Mesendoderm (in vitro differentiated cells): Measurements from ENCODE around the gene SLC25A22.
A peak's percentile ranks its signal among the peaks of the same experiment; 100 is the strongest.

Experiments
- DNase-seq: peaks from one replicate; pipeline ENCODE4 v3.0.0; 2013
- H2AK5ac ChIP-seq: 2 replicates; pipeline ENCODE4 v1.6.1; 2013; ENCODE audit warnings: low read length, inconsistent platforms
- H2BK120ac ChIP-seq: 2 replicates; pipeline ENCODE4 v1.6.1; 2013; ENCODE audit warnings: low read depth, mild to moderate bottlenecking, low read length, moderate library complexity, mixed read lengths
- H2BK15ac ChIP-seq: replicated peaks from 2 replicates; pipeline ENCODE4 v1.6.1; 2013; ENCODE audit warnings: low read depth, mild to moderate bottlenecking, moderate library complexity
- H2BK5ac ChIP-seq: 2 replicates; pipeline ENCODE4 v1.6.1; 2013; ENCODE audit warnings: low read length, inconsistent platforms
- H3K18ac ChIP-seq: 2 replicates; pipeline ENCODE4 v1.6.1; 2013; ENCODE audit warnings: mild to moderate bottlenecking, low read length, mixed read lengths
- H3K23ac ChIP-seq: one replicate; pipeline ENCODE4 v1.6.1; 2013; ENCODE audit warnings: low read length
- H3K27ac ChIP-seq: 2 replicates; pipeline ENCODE4 v1.5.1; 2013; ENCODE audit warnings: low read depth, mild to moderate bottlenecking, inconsistent platforms, low read length, moderate library complexity
- H3K27me3 ChIP-seq: 2 replicates; pipeline ENCODE4 v1.6.1; 2013; ENCODE audit warnings: low read length, control low read depth, mild to moderate bottlenecking, inconsistent platforms; ENCODE audit not compliant: insufficient read depth, poor library complexity
- H3K36me3 ChIP-seq: 2 replicates; pipeline ENCODE4 v1.6.1; 2013; ENCODE audit warnings: low read length, inconsistent platforms; ENCODE audit not compliant: control insufficient read depth, insufficient read depth
- H3K4ac ChIP-seq: one replicate; pipeline ENCODE4 v1.6.1; 2013; ENCODE audit warnings: low read depth, mild to moderate bottlenecking, low read length, moderate library complexity
- H3K4me1 ChIP-seq: 2 replicates; pipeline ENCODE4 v1.6.1; 2013; ENCODE audit warnings: low read depth, low read length, inconsistent platforms; ENCODE audit not compliant: control insufficient read depth
- H3K4me2 ChIP-seq: 2 replicates; pipeline ENCODE4 v1.6.1; 2013; ENCODE audit warnings: low read length
- H3K4me3 ChIP-seq: 2 replicates; pipeline ENCODE4 v1.5.1; 2013; ENCODE audit warnings: mild to moderate bottlenecking, low read length
- H3K56ac ChIP-seq: one replicate; pipeline ENCODE4 v1.6.1; 2013; ENCODE audit warnings: low read length
- H3K79me1 ChIP-seq: 2 replicates; pipeline ENCODE4 v1.6.1; 2013; ENCODE audit warnings: low read length, inconsistent platforms
- H3K79me2 ChIP-seq: 2 replicates; pipeline ENCODE4 v1.6.1; 2013; ENCODE audit warnings: mild to moderate bottlenecking, low read length; ENCODE audit not compliant: control insufficient read depth, insufficient read depth
- H3K9ac ChIP-seq: 2 replicates; pipeline ENCODE4 v1.6.1; 2013; ENCODE audit warnings: low read length, inconsistent platforms
- H4K5ac ChIP-seq: one replicate; pipeline ENCODE4 v1.6.1; 2013; ENCODE audit warnings: low read length
- H4K8ac ChIP-seq: one replicate; pipeline ENCODE4 v1.6.1; 2013; ENCODE audit warnings: low read depth, mild to moderate bottlenecking, control low read depth, low read length, moderate library complexity
- WGBS: extraction: QIAGEN DNeasy Blood & Tissue Kit; methylation state at CpG from one replicate; pipeline ENCODE4 v1.1.7; 2013; ENCODE audit warnings: low lambda C conversion rate, missing lambda C conversion rate; ENCODE audit not compliant: insufficient coverage; ENCODE audit errors: extremely low coverage; 5-methylcytosine and 5-hydroxymethylcytosine counted together

The SLC25A22 gene

GRCh38 chr11:773830-774229 is 24.3 kb downstream of the SLC25A22 start:
- Histone ChIP-seq H2AK5ac (no peak overlapping the region), H3K4me1 (no peaks in the 10 kb centered on the region), H3K27ac (no peak overlapping the region), H2BK120ac (no peak overlapping the region), H3K56ac (no peak overlapping the region), H3K4ac (no peak overlapping the region), H3K79me2 (peaks cover 22% of the 10 kb centered on the region), H3K79me1 (peaks cover 13% of the 10 kb centered on the region), H3K4me2 (no peak overlapping the region), H3K36me3 (peaks cover 2% of the 10 kb centered on the region), H3K9ac (no peak overlapping the region), H3K4me3 (no peak overlapping the region), H3K18ac (no peak overlapping the region), H3K23ac (no peak overlapping the region), H4K5ac (no peak overlapping the region), H4K8ac (no peak overlapping the region), H3K27me3 (no peaks in the 10 kb centered on the region), H2BK5ac (no peak overlapping the region), H2BK15ac (no peak overlapping the region)
- WGBS: no CpG with 5 or more reads among the region's 9 CpGs
- no peak for DNase-seq

DNA sequence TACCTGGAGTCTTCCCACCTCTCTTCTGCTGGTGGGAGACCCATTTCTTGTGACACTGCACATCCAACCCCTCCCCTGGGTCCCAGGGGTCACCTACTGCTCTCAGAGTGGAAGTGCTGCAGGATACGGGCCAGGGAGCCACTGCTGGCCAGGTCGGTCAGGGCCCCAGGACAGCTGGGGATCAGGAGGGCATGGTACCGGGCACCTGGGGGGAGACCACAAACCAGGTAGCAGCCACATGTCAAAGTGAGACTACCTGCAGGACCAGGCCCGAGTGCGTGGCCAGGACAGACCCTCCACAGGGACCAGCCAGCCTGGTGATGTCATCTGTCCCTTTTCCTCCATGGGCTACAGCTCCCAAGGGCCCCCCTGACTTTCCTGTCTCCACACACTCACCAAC is 24.7 kb downstream of the SLC25A22 start:
- no peak overlapping the region for H3K4ac ChIP-seq
- no CpG with 5 or more reads among the region's 5 CpGs for WGBS
- no peak overlapping the region for H3K27ac ChIP-seq
- DNase-seq: no peak
- H4K8ac ChIP-seq: no peak overlapping the region
- peaks cover 13% of the 10 kb centered on the region for H3K79me1 ChIP-seq
- peaks cover 2% of the 10 kb centered on the region for H3K36me3 ChIP-seq
- no peaks in the 10 kb centered on the region for H3K4me1 ChIP-seq
- H2BK15ac ChIP-seq: no peak overlapping the region
- no peak overlapping the region for H2BK5ac ChIP-seq
- H2AK5ac ChIP-seq: no peak overlapping the region
- no peak overlapping the region for H3K4me2 ChIP-seq
- no peaks in the 10 kb centered on the region for H3K27me3 ChIP-seq
- H3K18ac ChIP-seq: no peak overlapping the region
- H4K5ac ChIP-seq: no peak overlapping the region
- H3K79me2 ChIP-seq: peaks cover 22% of the 10 kb centered on the region
- no peak overlapping the region for H3K4me3 ChIP-seq
- H2BK120ac ChIP-seq: no peak overlapping the region
- no peak overlapping the region for H3K56ac ChIP-seq
- no peak overlapping the region for H3K23ac ChIP-seq
- no peak overlapping the region for H3K9ac ChIP-seq

GRCh38 chr11:772429-773390 is 25.4 kb downstream of the SLC25A22 start:
- Histone ChIP-seq H3K79me2 (peaks cover 22% of the 10 kb centered on the region), H2BK120ac (no peak overlapping the region), H3K79me1 (peaks cover 13% of the 10 kb centered on the region), H3K4me3 (no peak overlapping the region), H3K4me1 (no peaks in the 10 kb centered on the region), H2BK5ac (no peak overlapping the region), H2AK5ac (no peak overlapping the region), H4K8ac (no peak overlapping the region), H4K5ac (no peak overlapping the region), H3K23ac (no peak overlapping the region), H3K27me3 (no peaks in the 10 kb centered on the region), H3K18ac (no peak overlapping the region), H3K36me3 (peaks cover 2% of the 10 kb centered on the region), H3K4me2 (no peak overlapping the region), H3K27ac (no peak overlapping the region), H2BK15ac (no peak overlapping the region), H3K4ac (no peak overlapping the region), H3K56ac (no peak overlapping the region), H3K9ac (no peak overlapping the region)
- WGBS: no CpG with 5 or more reads among the region's 34 CpGs
- no peak for DNase-seq

DNA sequence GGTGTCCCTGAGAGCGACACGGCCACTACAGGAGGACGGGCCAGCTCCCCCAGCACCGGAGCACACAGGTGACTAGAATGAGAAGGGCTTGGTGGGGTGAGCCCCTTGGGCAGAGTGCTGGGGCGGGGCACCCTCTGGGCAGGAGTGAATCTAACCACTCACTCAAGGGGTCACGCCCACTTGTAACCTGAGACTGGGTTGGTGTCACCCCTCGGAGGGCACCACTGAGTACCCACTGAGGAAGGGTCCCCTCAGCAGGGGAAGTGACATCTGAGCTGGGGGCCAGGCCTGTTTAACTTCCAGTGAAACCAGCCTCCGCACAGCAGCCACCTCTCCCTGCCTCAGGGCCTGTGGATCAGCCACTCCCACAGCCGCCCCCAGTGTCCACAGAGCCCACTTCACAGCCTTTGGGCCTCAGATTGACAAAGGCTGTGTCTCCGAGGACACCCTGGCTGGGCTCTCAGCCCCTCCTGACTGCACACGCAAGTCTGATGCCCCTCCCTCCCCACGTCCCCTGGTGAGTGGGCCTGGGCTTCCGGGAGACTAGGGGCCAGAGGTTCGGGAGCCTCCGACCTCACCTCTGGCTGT is 26.4 kb downstream of the SLC25A22 start:
- Histone ChIP-seq H2BK120ac (no peak overlapping the region), H2BK15ac (no peak overlapping the region), H3K27ac (no peak overlapping the region), H3K79me2 (peaks cover 22% of the 10 kb centered on the region), H3K4ac (no peak overlapping the region), H3K27me3 (no peaks in the 10 kb centered on the region), H3K4me2 (no peak overlapping the region), H3K18ac (no peak overlapping the region), H3K4me1 (no peaks in the 10 kb centered on the region), H2AK5ac (no peak overlapping the region), H3K79me1 (peaks cover 13% of the 10 kb centered on the region), H3K56ac (peak overlapping the region; percentile 10), H4K5ac (no peak overlapping the region), H4K8ac (no peak overlapping the region), H3K36me3 (peaks cover 4% of the 10 kb centered on the region), H3K4me3 (no peak overlapping the region), H2BK5ac (no peak overlapping the region), H3K9ac (no peak overlapping the region), H3K23ac (no peak overlapping the region)
- no CpG with 5 or more reads among the region's 15 CpGs for WGBS
- no peak for DNase-seq

DNA sequence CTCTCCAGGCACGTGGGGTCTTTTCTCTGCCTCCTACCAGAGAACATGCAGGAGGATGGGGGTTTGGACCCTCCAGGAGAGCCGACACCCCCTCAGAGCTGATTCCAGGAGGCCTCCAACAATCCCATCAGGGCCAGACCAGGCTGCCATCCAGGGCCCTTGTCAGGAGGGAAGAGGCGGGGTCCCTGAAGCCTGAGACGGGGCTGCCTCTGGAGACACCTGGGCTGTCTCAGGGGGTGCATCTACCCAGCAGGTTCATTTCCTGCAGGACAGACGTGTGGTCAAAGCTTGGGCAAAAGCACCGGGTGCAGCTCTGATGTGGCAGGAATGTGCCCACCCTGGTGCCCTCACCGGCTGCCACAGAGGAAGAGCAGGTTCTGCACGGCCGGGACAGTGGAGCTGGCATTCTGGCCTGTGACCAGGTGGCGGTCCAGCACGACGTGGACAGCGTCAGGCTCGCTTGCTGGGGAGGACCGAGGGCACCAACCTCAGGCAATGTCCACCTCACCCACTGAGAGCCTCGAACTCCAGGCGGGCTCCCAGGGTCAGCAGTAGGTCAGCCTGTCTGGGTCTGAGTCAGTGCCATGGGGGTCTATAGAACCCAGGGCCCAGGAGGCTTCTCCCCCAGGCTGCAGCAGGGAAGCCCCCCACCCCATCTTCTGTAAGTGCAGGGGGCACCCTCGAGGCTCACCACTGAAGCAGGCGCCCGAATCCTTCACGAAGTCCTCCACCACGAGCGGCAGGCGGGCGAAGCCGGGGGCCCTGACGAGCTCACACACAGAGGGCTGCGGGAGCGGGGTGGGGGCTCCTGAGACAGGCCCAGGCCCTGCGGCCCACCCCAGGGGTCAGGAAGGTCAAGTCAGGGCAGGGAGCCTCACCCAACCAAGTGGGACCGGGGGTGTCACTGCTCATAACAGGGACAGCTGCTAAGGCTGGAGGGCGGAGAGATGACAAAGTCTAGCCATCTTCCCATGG is 27.2 kb downstream of the SLC25A22 start:
- Histone ChIP-seq H3K56ac (no peak overlapping the region), H3K4me3 (no peak overlapping the region), H3K4me1 (no peaks in the 10 kb centered on the region), H3K79me1 (peaks cover 10% of the 10 kb centered on the region), H3K23ac (no peak overlapping the region), H4K8ac (no peak overlapping the region), H2BK15ac (no peak overlapping the region), H2BK120ac (no peak overlapping the region), H3K27ac (no peak overlapping the region), H3K4ac (no peak overlapping the region), H4K5ac (no peak overlapping the region), H3K79me2 (peaks cover 15% of the 10 kb centered on the region), H3K18ac (no peak overlapping the region), H3K27me3 (no peaks in the 10 kb centered on the region), H2AK5ac (no peak overlapping the region), H3K4me2 (no peak overlapping the region), H3K9ac (no peak overlapping the region), H3K36me3 (peaks cover 11% of the 10 kb centered on the region), H2BK5ac (no peak overlapping the region)
- WGBS: no CpG with 5 or more reads among the region's 32 CpGs
- no peak for DNase-seq
